Sigmoid colon (tissue), 4 donors: ENCODE measurements around the gene IQSEC3.

Experiments
- EP300 ChIP-seq, 4 donors: sonication (generic); formaldehyde crosslinking; IDR thresholded peaks; one replicate each; pipeline ENCODE4 v1.6.1; 2017; ENCODE audit warnings: antibody characterized with exemption in 4 of 4
- POLR2A ChIP-seq, 2 donors: fragments of 450-650 bp; IDR thresholded peaks; one replicate each; pipeline ENCODE4 v1.6.1; 2016; ENCODE audit warnings: antibody characterized with exemption in 2 of 2, mild to moderate bottlenecking in 2 of 2, moderate library complexity in 2 of 2
- POLR2AphosphoS5 ChIP-seq, 4 donors: sonication (generic); formaldehyde crosslinking; IDR thresholded peaks; one replicate each; pipeline ENCODE4 v1.6.1; 2017; ENCODE audit warnings: antibody characterized with exemption in 4 of 4
- TF ChIP-seq, protein P1 (sequence below), 4 experiments: fragments of 450-650 bp in 3 of 4; fragments of 200-600 bp in 1 of 4; IDR thresholded peaks; one replicate each; pipeline ENCODE4 v1.5.1; 2016 to 2019; ENCODE audit warnings: antibody characterized with exemption in 4 of 4, mild to moderate bottlenecking in 3 of 4, moderate library complexity in 2 of 4

DNA sequence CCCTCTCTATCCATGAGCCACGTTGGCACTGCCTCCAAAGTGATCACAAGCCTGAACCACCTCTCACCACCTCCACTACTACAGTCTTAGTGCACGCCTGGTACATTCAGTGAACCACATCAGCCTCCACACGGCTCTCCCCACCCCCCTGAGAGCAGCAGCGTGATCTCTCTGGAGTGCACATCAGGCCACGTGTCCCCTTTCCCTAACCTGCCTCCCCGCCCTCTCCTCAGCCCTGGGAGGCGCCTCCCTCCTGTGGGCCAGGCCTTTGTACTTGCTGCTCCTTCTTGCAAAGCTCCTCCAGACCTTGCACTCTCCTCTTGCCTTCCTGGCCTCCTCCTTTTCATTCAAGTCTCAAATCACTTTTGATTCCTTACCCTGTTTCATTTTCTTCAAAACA is 97.6 kb downstream of the IQSEC3 start:
- TF ChIP-seq, protein P1, sequence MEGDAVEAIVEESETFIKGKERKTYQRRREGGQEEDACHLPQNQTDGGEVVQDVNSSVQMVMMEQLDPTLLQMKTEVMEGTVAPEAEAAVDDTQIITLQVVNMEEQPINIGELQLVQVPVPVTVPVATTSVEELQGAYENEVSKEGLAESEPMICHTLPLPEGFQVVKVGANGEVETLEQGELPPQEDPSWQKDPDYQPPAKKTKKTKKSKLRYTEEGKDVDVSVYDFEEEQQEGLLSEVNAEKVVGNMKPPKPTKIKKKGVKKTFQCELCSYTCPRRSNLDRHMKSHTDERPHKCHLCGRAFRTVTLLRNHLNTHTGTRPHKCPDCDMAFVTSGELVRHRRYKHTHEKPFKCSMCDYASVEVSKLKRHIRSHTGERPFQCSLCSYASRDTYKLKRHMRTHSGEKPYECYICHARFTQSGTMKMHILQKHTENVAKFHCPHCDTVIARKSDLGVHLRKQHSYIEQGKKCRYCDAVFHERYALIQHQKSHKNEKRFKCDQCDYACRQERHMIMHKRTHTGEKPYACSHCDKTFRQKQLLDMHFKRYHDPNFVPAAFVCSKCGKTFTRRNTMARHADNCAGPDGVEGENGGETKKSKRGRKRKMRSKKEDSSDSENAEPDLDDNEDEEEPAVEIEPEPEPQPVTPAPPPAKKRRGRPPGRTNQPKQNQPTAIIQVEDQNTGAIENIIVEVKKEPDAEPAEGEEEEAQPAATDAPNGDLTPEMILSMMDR (IDR thresholded peaks at IDR 0.05), result no peak
- TF ChIP-seq POLR2A (IDR thresholded peaks at IDR 0.05) (no peak), POLR2AphosphoS5 (IDR thresholded peaks at IDR 0.05) (no peak), EP300 (IDR thresholded peaks at IDR 0.05) (no peak)
